K562 (cell line): ENCODE data around the gene RPTOR. TPM values are rescaled to one million over a fixed set of nuclear protein-coding genes. Genes with fewer than 3 reads are reported as not detected.

Experiments used
- ADNP ChIP-seq: fragments of 200-800 bp; sonication (Bioruptor generic); IDR thresholded peaks from 2 replicates; pipeline ENCODE4 v1.6.1; 2016; ENCODE audit warnings: missing genetic modification characterization, missing compliant biosample characterization
- BCLAF1 ChIP-seq, 2 experiments: fragments of 450-650 bp in 1 of 2; IDR thresholded peaks; 2 replicates each; pipeline ENCODE4 v1.6.1; 2011 to 2017; ENCODE audit warnings: low read depth in 2 of 2, antibody characterized with exemption in 1 of 2, borderline replicate concordance in 1 of 2, low read length in 1 of 2, mild to moderate bottlenecking in 1 of 2, mixed read lengths in 1 of 2; ENCODE audit not compliant: control insufficient read depth in 1 of 2
- E2F8 ChIP-seq: fragments of 450-650 bp; IDR thresholded peaks from 2 replicates; pipeline ENCODE4 v1.7.1; 2018; ENCODE audit warnings: mild to moderate bottlenecking, low read depth; ENCODE audit not compliant: partially characterized antibody
- FOXK1 ChIP-seq: sonication (generic); formaldehyde crosslinking; IDR thresholded peaks from 2 replicates; pipeline ENCODE4 v1.8.0; 2022; ENCODE audit warnings: missing genetic modification reagents, mild to moderate bottlenecking, borderline replicate concordance
- IRF1 ChIP-seq: sonication (generic); formaldehyde crosslinking; IDR thresholded peaks from 2 replicates; pipeline ENCODE4 v1.8.0; 2022; ENCODE audit warnings: missing genetic modification reagents, mild to moderate bottlenecking, borderline replicate concordance
- NFIC ChIP-seq: fragments of 450-650 bp; IDR thresholded peaks from 2 replicates; pipeline ENCODE4 v1.6.1; 2017; ENCODE audit warnings: mild to moderate bottlenecking, inconsistent platforms
- NUFIP1 ChIP-seq: fragments of 450-650 bp; IDR thresholded peaks from 2 replicates; pipeline ENCODE4 v1.6.1; 2018; ENCODE audit not compliant: partially characterized antibody
- PRMT5 ChIP-seq: sonication (generic); formaldehyde crosslinking; IDR thresholded peaks from 2 replicates; pipeline ENCODE4 v1.5.0; 2020; ENCODE audit warnings: missing genetic modification reagents
- SMAD2 ChIP-seq: fragments of 150-350 bp; IDR thresholded peaks from 2 replicates; pipeline ENCODE4 v1.6.1; 2014; ENCODE audit warnings: low read depth, mild to moderate bottlenecking, low read length
- SMAD3 ChIP-seq: fragments of 450-650 bp; formaldehyde crosslinking; conservative IDR thresholded peaks from 2 replicates; pipeline ENCODE4 v1.4.0; 2020; ENCODE audit warnings: mild to moderate bottlenecking
- STAT5B ChIP-seq: fragments of 250-450 bp; sonication (Bioruptor Pico); IDR thresholded peaks from 2 replicates; pipeline ENCODE4 v1.8.0; 2021; ENCODE audit warnings: mild to moderate bottlenecking, inconsistent platforms
- TEAD1 ChIP-seq, 2 experiments: fragments of 450-650 bp in 1 of 2; sonication (generic) in 1 of 2; formaldehyde crosslinking; IDR thresholded peaks; 2 replicates each; pipeline versions ENCODE4 v1.4.0 to v1.8.0; 2020 to 2022; ENCODE audit warnings: mild to moderate bottlenecking in 2 of 2, missing genetic modification reagents in 1 of 2
- ZBTB1 ChIP-seq: sonication (generic); formaldehyde crosslinking; IDR thresholded peaks from 2 replicates; pipeline ENCODE4 v1.8.1; 2023; ENCODE audit warnings: missing genetic modification reagents, low read depth, mild to moderate bottlenecking, borderline replicate concordance
- ZNF253 ChIP-seq: fragments of 250-450 bp; sonication (Bioruptor Pico); conservative IDR thresholded peaks from 2 replicates; pipeline ENCODE4 v1.6.1; 2021; ENCODE audit warnings: mild to moderate bottlenecking
- ZNF445 ChIP-seq: fragments of 250-450 bp; sonication (Bioruptor Pico); IDR thresholded peaks from 2 replicates; pipeline ENCODE4 v1.4.0; 2020; ENCODE audit warnings: low read depth, mild to moderate bottlenecking, moderate library complexity
- ZNF644 ChIP-seq: fragments of 200-800 bp; sonication (Bioruptor generic); IDR thresholded peaks from 2 replicates; pipeline ENCODE4 v1.6.1; 2016; ENCODE audit warnings: low read depth, missing genetic modification characterization, missing compliant biosample characterization
- polyA plus RNA-seq, 8 experiments: library from polyadenylated mRNA; depleted of rRNA in 4 of 8; stranded (reverse) in 5 of 8; unstranded in 3 of 8; fragments of >200 nt; fragmentation: Nextera tagmentation in 2 of 8; fragmentation: Illumina TruSeq in 1 of 8; extraction: Ambion mirVana in 2 of 8; extraction: Trizol in 1 of 8; gene quantifications; 2 replicates each; pipeline versions ENCODE4 v1.2.1 to v1.2.3, GENCODE V29; 2011 to 2014; ENCODE audit warnings: inconsistent platforms in 1 of 8, missing spikeins in 1 of 8
- total RNA-seq, 7 experiments: library from RNA; depleted of rRNA in 6 of 7; stranded (reverse); fragments of >200 nt in 6 of 7; fragmentation: Illumina TruSeq in 2 of 7; extraction: Trizol in 2 of 7; gene quantifications; 2 replicates each; pipeline versions ENCODE4 v1.2.1 to v1.2.3, GENCODE V29; 2011 to 2021; ENCODE audit warnings: low replicate concordance in 1 of 7

RPTOR gene
- total and polyA plus RNA-seq, 9 of the 15 experiments (the other 6 are each of a cell fraction or from before 2014, with no cell fraction given), result 0.24 to 54.1 (median 10.2) TPM

GRCh38 chr17:80544655-80545498, at the start of gene RPTOR (continued):
- TF ChIP-seq E2F8, result peak; percentile 25
- TF ChIP-seq NUFIP1, result no peak
- no peak for TF ChIP-seq BCLAF1 (IDR thresholded peaks at IDR 0.05; ENCODE audit: borderline replicate concordance in 1 of 2, control insufficient read depth in 1 of 2, low read depth in 2 of 2, low read length in 1 of 2)
- no peak for TF ChIP-seq ZNF644 (tag)
- peak; percentile 55; the same call in 1 of the 2 replicates for TF ChIP-seq ZBTB1 (CRISPR knock-in tag)
- no peak for TF ChIP-seq STAT5B (CRISPR knock-in tag)
- 0 out of 2 replicates have a peak, but pooled peaks have one; percentile 29 for TF ChIP-seq NFIC
- no peak for TF ChIP-seq PRMT5 (CRISPR knock-in tag)
- peak in 1 of 2 experiments; percentile 67; a peak in 1 of 4 replicates for TF ChIP-seq TEAD1 (CRISPR knock-in tag; IDR thresholded peaks at IDR 0.05)
- no peak for TF ChIP-seq FOXK1 (CRISPR knock-in tag)
- no peak for TF ChIP-seq IRF1 (CRISPR knock-in tag)
- TF ChIP-seq ADNP (tag), result no peak
- no peak for TF ChIP-seq SMAD2
- no peak for TF ChIP-seq ZNF445
- no peak for TF ChIP-seq ZNF253
- TF ChIP-seq SMAD3, result no peak
